ENCODE data around the gene LACRT. TPM values are rescaled to one million over a fixed set of nuclear protein-coding genes. Genes with fewer than 3 reads are reported as not detected.

Gene LACRT
- total and polyA plus RNA-seq, 4 donors: not detected

DNA sequence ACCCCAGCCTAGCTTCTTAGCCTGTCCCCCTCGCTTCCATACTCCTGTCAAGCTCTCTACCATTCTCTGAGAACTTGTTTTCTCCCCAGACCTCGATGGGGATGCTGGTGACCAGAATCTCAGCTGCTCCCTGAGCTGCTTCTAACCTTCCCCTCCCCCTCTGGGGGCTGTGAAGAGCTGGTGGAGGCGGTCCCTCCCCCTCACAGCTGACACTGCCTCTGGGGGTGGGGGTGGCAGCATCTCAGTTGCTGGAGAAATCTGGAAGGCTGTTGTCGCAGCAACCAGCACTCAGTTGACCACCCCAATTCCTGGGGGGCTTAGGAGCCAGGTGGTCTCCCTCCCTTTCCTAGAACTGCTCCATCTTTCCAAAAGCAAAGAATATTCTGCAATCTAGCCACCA is 51.0 kb downstream of the LACRT start:
- no peaks in the 10 kb centered on the region for H3K27me3 ChIP-seq (ENCODE audit: control insufficient read depth in 4 of 4, insufficient read depth in 4 of 4, low read length in 3 of 4)
- TF ChIP-seq FOXA1 (IDR thresholded peaks at IDR 0.05) (no peak), EGR1 (IDR thresholded peaks at IDR 0.05; ENCODE audit: low read depth in 2 of 2) (no peak)
- TF ChIP-seq, protein P1, sequence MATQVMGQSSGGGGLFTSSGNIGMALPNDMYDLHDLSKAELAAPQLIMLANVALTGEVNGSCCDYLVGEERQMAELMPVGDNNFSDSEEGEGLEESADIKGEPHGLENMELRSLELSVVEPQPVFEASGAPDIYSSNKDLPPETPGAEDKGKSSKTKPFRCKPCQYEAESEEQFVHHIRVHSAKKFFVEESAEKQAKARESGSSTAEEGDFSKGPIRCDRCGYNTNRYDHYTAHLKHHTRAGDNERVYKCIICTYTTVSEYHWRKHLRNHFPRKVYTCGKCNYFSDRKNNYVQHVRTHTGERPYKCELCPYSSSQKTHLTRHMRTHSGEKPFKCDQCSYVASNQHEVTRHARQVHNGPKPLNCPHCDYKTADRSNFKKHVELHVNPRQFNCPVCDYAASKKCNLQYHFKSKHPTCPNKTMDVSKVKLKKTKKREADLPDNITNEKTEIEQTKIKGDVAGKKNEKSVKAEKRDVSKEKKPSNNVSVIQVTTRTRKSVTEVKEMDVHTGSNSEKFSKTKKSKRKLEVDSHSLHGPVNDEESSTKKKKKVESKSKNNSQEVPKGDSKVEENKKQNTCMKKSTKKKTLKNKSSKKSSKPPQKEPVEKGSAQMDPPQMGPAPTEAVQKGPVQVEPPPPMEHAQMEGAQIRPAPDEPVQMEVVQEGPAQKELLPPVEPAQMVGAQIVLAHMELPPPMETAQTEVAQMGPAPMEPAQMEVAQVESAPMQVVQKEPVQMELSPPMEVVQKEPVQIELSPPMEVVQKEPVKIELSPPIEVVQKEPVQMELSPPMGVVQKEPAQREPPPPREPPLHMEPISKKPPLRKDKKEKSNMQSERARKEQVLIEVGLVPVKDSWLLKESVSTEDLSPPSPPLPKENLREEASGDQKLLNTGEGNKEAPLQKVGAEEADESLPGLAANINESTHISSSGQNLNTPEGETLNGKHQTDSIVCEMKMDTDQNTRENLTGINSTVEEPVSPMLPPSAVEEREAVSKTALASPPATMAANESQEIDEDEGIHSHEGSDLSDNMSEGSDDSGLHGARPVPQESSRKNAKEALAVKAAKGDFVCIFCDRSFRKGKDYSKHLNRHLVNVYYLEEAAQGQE (IDR thresholded peaks at IDR 0.05): no peak
- no peak overlapping the region for H3K27ac ChIP-seq (ENCODE audit: low read depth in 1 of 2, low read length in 2 of 2)
- peaks cover 5 to 29% (median 19%) of the 10 kb centered on the region in 4 donors for H3K36me3 ChIP-seq (ENCODE audit: control insufficient read depth in 4 of 4, insufficient read depth in 3 of 4, low read depth in 1 of 4, low read length in 3 of 4)
- H3K9me3 ChIP-seq (ENCODE audit: control insufficient read depth in 4 of 4, low read length in 3 of 4): no peaks in the 10 kb centered on the region
- no peak overlapping the region for H3K4me3 ChIP-seq (ENCODE audit: low read depth in 1 of 3, low read length in 3 of 3)
- no peak for DNase-seq (ENCODE audit: low spot score)
- WGBS: 76% methylated on average over 4 of the region's 4 CpGs
- no peak overlapping the region for H3K9ac ChIP-seq (ENCODE audit: low read depth in 1 of 2, low read length in 2 of 2)
- H3K4me1 ChIP-seq (ENCODE audit: control insufficient read depth in 4 of 4, insufficient read depth in 4 of 4, low read length in 3 of 4): peaks cover 7 to 39% (median 25%) of the 10 kb centered on the region in 4 donors

- H3K9me3 ChIP-seq (ENCODE audit: control insufficient read depth in 4 of 4, low read length in 3 of 4): no peaks in the 10 kb centered on the region
- H3K27ac ChIP-seq (ENCODE audit: low read depth in 1 of 2, low read length in 2 of 2): no peak overlapping the region
- TF ChIP-seq ZBTB33 (IDR thresholded peaks at IDR 0.05) (no peak), FOXA2 (IDR thresholded peaks at IDR 0.05) (no peak), JUND (IDR thresholded peaks at IDR 0.05) (no peak), FOXA1 (IDR thresholded peaks at IDR 0.05) (no peak), ATF3 (IDR thresholded peaks at IDR 0.05) (no peak), YY1 (IDR thresholded peaks at IDR 0.05) (no peak), NR2F2 (IDR thresholded peaks at IDR 0.05) (no peak), CTCF (IDR thresholded peaks at IDR 0.05; ENCODE audit: low read depth, low read length, missing input control) (no peak), GABPA (IDR thresholded peaks at IDR 0.05 in 1 of 2, conservative IDR thresholded peaks at IDR 0.05 in 1 of 2) (no peak), HNF4G (IDR thresholded peaks at IDR 0.05) (no peak), RXRA (IDR thresholded peaks at IDR 0.05) (no peak)
- TF ChIP-seq, protein P1 (IDR thresholded peaks at IDR 0.05): no peak
- TF ChIP-seq, protein P2, sequence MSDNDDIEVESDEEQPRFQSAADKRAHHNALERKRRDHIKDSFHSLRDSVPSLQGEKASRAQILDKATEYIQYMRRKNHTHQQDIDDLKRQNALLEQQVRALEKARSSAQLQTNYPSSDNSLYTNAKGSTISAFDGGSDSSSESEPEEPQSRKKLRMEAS (IDR thresholded peaks at IDR 0.05): no peak
- peaks cover 5 to 29% (median 19%) of the 10 kb centered on the region in 4 donors for H3K36me3 ChIP-seq (ENCODE audit: control insufficient read depth in 4 of 4, insufficient read depth in 3 of 4, low read depth in 1 of 4, low read length in 3 of 4)
- no peak overlapping the region for H3K4me3 ChIP-seq (ENCODE audit: low read depth in 1 of 3, low read length in 3 of 3)
- WGBS: 84% methylated on average over 6 of the region's 6 CpGs
- no peaks in the 10 kb centered on the region for H3K27me3 ChIP-seq (ENCODE audit: control insufficient read depth in 4 of 4, insufficient read depth in 4 of 4, low read length in 3 of 4)
- no peak overlapping the region for H3K9ac ChIP-seq (ENCODE audit: low read depth in 1 of 2, low read length in 2 of 2)
- H3K4me1 ChIP-seq (ENCODE audit: control insufficient read depth in 4 of 4, insufficient read depth in 4 of 4, low read length in 3 of 4): peaks cover 3 to 23% (median 15%) of the 10 kb centered on the region in 4 donors
- DNase-seq (ENCODE audit: low spot score): no peak
Measured at GRCh38 chr12:54581412-54581811, 53.3 kb downstream of the LACRT start.
